Memory B cell (primary cell): ENCODE data around the gene GPLD1.
"Not testable (repeated sequence)": the region's sequence is repeated elsewhere in the genome, so short reads cannot be mapped to it uniquely, and the experiment has no call there.

Experiments used
- ATAC-seq: fragments of 150-1000 bp; cut with Tn5 transposase; 2 replicates; pipeline ENCODE4 v1.10.0; 2021; ENCODE audit warnings: low read depth, mild to moderate bottlenecking, moderate library complexity
- DNase-seq, 2 donors: peaks; one replicate each; pipeline ENCODE4 v3.0.0; 2022; ENCODE audit warnings: low spot score in 2 of 2
- H3K27ac Mint-ChIP-seq: one replicate; pipeline ENCODE4 v1.8.0; 2022; ENCODE audit warnings: mild to moderate bottlenecking, moderate library complexity, mixed read lengths
- H3K27me3 Mint-ChIP-seq: one replicate; pipeline ENCODE4 v1.8.0; 2022; ENCODE audit warnings: mixed read lengths
- H3K36me3 Mint-ChIP-seq: one replicate; pipeline ENCODE4 v1.8.0; 2022; ENCODE audit warnings: mild to moderate bottlenecking, mixed read lengths
- H3K4me1 Mint-ChIP-seq: one replicate; pipeline ENCODE4 v1.8.0; 2022; ENCODE audit warnings: mixed read lengths
- H3K4me3 Mint-ChIP-seq: one replicate; pipeline ENCODE4 v1.8.0; 2022; ENCODE audit warnings: mild to moderate bottlenecking, moderate library complexity, mixed read lengths
- H3K9me3 Mint-ChIP-seq: one replicate; pipeline ENCODE4 v1.8.0; 2022; ENCODE audit warnings: mixed read lengths

GPLD1 gene

GRCh38 chr6:24513602-24514001, 24.2 kb upstream of the GPLD1 start:
- DNase-seq (no peak), ATAC-seq (no peak)
- Mint-ChIP-seq H3K4me1 (peaks cover 24% of the 10 kb centered on the region), H3K4me3 (no peak overlapping the region), H3K9me3 (no peaks in the 10 kb centered on the region), H3K36me3 (peaks cover 33% of the 10 kb centered on the region), H3K27me3 (no peaks in the 10 kb centered on the region), H3K27ac (peak overlapping the region; percentile 19)

- ATAC-seq, H3K4me3 Mint-ChIP-seq, H3K27me3 Mint-ChIP-seq, H3K9me3 Mint-ChIP-seq, DNase-seq: not testable (repeated sequence)
- peaks cover 46% of the 10 kb centered on the region for H3K36me3 Mint-ChIP-seq
- H3K4me1 Mint-ChIP-seq, result peaks cover 11% of the 10 kb centered on the region
- peak overlapping the region; percentile 30 for H3K27ac Mint-ChIP-seq
These were observed 22.6 kb upstream of the GPLD1 start for GRCh38 chr6:24511976-24512375.

GRCh38 chr6:24506814-24507520, 17.6 kb upstream of the GPLD1 start:
- H3K27ac Mint-ChIP-seq, result no peak overlapping the region
- peaks cover 2% of the 10 kb centered on the region for H3K9me3 Mint-ChIP-seq
- H3K27me3 Mint-ChIP-seq, result no peaks in the 10 kb centered on the region
- no peak for DNase-seq
- no peak for ATAC-seq
- H3K4me3 Mint-ChIP-seq, result no peak overlapping the region
- peaks cover 5% of the 10 kb centered on the region for H3K4me1 Mint-ChIP-seq
- H3K36me3 Mint-ChIP-seq, result peaks cover 59% of the 10 kb centered on the region

- no peaks in the 10 kb centered on the region for H3K27me3 Mint-ChIP-seq
- H3K27ac Mint-ChIP-seq, result peak overlapping the region; percentile 4
- peaks cover 47% of the 10 kb centered on the region for H3K36me3 Mint-ChIP-seq
- DNase-seq, result no peak
- peaks cover 5% of the 10 kb centered on the region for H3K4me1 Mint-ChIP-seq
- H3K4me3 Mint-ChIP-seq, result no peak overlapping the region
- peaks cover 2% of the 10 kb centered on the region for H3K9me3 Mint-ChIP-seq
- ATAC-seq, result no peak
These were observed 15.5 kb upstream of the GPLD1 start for GRCh38 chr6:24504649-24505586.

- H3K9me3 Mint-ChIP-seq, result peaks cover 2% of the 10 kb centered on the region
- DNase-seq (no peak), ATAC-seq (no peak)
- peaks cover 5% of the 10 kb centered on the region for H3K4me1 Mint-ChIP-seq
- H3K27me3 Mint-ChIP-seq, result no peaks in the 10 kb centered on the region
- no peak overlapping the region for H3K4me3 Mint-ChIP-seq
- peaks cover 42% of the 10 kb centered on the region for H3K36me3 Mint-ChIP-seq
- H3K27ac Mint-ChIP-seq, result peak overlapping the region; percentile 73
These were observed 14.9 kb upstream of the GPLD1 start for GRCh38 chr6:24504287-24504648.

GRCh38 chr6:24501914-24502313, 12.5 kb upstream of the GPLD1 start:
- Mint-ChIP-seq H3K36me3 (peaks cover 33% of the 10 kb centered on the region), H3K4me3 (no peak overlapping the region), H3K27ac (no peak overlapping the region), H3K4me1 (peaks cover 6% of the 10 kb centered on the region), H3K9me3 (peaks cover 1% of the 10 kb centered on the region), H3K27me3 (no peaks in the 10 kb centered on the region)
- ATAC-seq (no peak), DNase-seq (no peak)

GRCh38 chr6:24501374-24501773, 12.0 kb upstream of the GPLD1 start:
- peaks cover 36% of the 10 kb centered on the region for H3K36me3 Mint-ChIP-seq
- no peaks in the 10 kb centered on the region for H3K27me3 Mint-ChIP-seq
- H3K4me1 Mint-ChIP-seq, result peaks cover 6% of the 10 kb centered on the region
- peaks cover 1% of the 10 kb centered on the region for H3K9me3 Mint-ChIP-seq
- DNase-seq, result no peak
- ATAC-seq, result no peak
- no peak overlapping the region for H3K27ac Mint-ChIP-seq
- no peak overlapping the region for H3K4me3 Mint-ChIP-seq

GRCh38 chr6:24500683-24501082, 11.3 kb upstream of the GPLD1 start:
- no peak for ATAC-seq
- H3K27me3 Mint-ChIP-seq, result no peaks in the 10 kb centered on the region

GRCh38 chr6:24497254-24497970, 8.0 kb upstream of the GPLD1 start:
- H3K4me1 Mint-ChIP-seq, result peaks cover 19% of the 10 kb centered on the region
- H3K27ac Mint-ChIP-seq, result peak overlapping the region; percentile 3
- H3K36me3 Mint-ChIP-seq, result peaks cover 17% of the 10 kb centered on the region
- no peaks in the 10 kb centered on the region for H3K27me3 Mint-ChIP-seq
- no peak for ATAC-seq
- DNase-seq, result no peak
- peaks cover 1% of the 10 kb centered on the region for H3K9me3 Mint-ChIP-seq
- no peak overlapping the region for H3K4me3 Mint-ChIP-seq

More at GRCh38 chr6:24500683-24501082, 11.3 kb upstream of the GPLD1 start:
- Mint-ChIP-seq H3K9me3 (peaks cover 1% of the 10 kb centered on the region), H3K27ac (no peak overlapping the region), H3K4me3 (no peak overlapping the region), H3K4me1 (peaks cover 10% of the 10 kb centered on the region), H3K36me3 (peaks cover 36% of the 10 kb centered on the region)
- DNase-seq, result no peak

- Mint-ChIP-seq H3K4me3 (peak within 1 kb of the TSS; percentile 86), H3K9me3 (peaks cover 1% of the 10 kb centered on the region), H3K27ac (peak within 1 kb of the TSS; percentile 67), H3K36me3 (peaks cover 17% of the 10 kb centered on the region), H3K4me1 (peaks cover 19% of the 10 kb centered on the region), H3K27me3 (no peaks in the 10 kb centered on the region)
- DNase-seq (peak; percentile 59 to 74), ATAC-seq (peak; percentile 76)
These were observed 5.7 kb upstream of the GPLD1 start, which contains the start of gene ALDH5A1 for GRCh38 chr6:24494821-24495795. Gene ALDH5A1, plus strand, starts transcription at chr6:24494969. Its CDS starts 28 bp downstream, at chr6:24494997.

GRCh38 chr6:24493945-24494820, 4.8 kb upstream of the GPLD1 start:
- Mint-ChIP-seq H3K9me3 (peaks cover 1% of the 10 kb centered on the region), H3K27ac (peak overlapping the region; percentile 67), H3K27me3 (no peaks in the 10 kb centered on the region), H3K4me1 (peaks cover 19% of the 10 kb centered on the region), H3K36me3 (peaks cover 17% of the 10 kb centered on the region), H3K4me3 (peak overlapping the region; percentile 86)
- DNase-seq (no peak), ATAC-seq (no peak)

- Mint-ChIP-seq H3K27ac (no peak overlapping the region), H3K4me3 (no peak overlapping the region), H3K27me3 (no peaks in the 10 kb centered on the region), H3K9me3 (peaks cover 1% of the 10 kb centered on the region), H3K4me1 (peaks cover 14% of the 10 kb centered on the region), H3K36me3 (peaks cover 12% of the 10 kb centered on the region)
- ATAC-seq (no peak), DNase-seq (no peak)
These were observed 3.1 kb upstream of the GPLD1 start for GRCh38 chr6:24492475-24492874.
